GM12892 (cell line): Measurements from ENCODE around the gene MED9.

Experiments
- POLR2A ChIP-seq: IDR thresholded peaks from 2 replicates; pipeline ENCODE4 v1.6.1; 2011; ENCODE audit warnings: low read depth, low read length, control low read depth
- POLR2AphosphoS5 ChIP-seq: IDR thresholded peaks from 2 replicates; pipeline ENCODE4 v1.6.1; 2011; ENCODE audit warnings: low read depth, low read length, control low read depth
- TAF1 ChIP-seq: IDR thresholded peaks from 2 replicates; pipeline ENCODE4 v1.6.1; 2011; ENCODE audit warnings: low read depth, mild to moderate bottlenecking, control low read depth, low read length, borderline replicate concordance

DNA sequence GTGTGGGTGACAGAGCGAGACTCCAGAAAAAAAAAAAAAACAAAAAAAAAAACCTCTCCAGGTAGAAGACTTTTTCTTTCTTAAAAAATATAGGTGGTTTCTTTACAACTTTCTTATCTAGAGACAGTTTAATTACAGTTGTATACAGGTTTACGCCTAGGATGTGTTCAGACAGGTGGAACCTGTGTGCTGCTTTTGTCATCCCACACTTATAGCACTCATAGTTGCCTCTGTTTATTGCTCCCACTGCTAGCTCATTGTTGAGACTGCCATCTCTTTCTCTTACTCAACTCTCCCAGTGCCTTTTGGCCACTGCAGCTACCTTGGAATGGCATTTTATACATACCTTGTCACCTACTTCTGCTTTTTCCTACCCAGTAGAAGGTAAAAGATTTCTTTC, 19.1 kb upstream of the MED9 start:
- TF ChIP-seq POLR2A (no peak), POLR2AphosphoS5 (no peak), TAF1 (no peak)
